LNCAP (cell line): ENCODE results near the gene ITGA7.

Source experiments
- TF ChIP-seq, protein P1 (sequence below): fragments of 450-650 bp; IDR thresholded peaks from 2 replicates; pipeline ENCODE4 v1.5.1; 2017; ENCODE audit warnings: mild to moderate bottlenecking

Gene ITGA7, protein sequence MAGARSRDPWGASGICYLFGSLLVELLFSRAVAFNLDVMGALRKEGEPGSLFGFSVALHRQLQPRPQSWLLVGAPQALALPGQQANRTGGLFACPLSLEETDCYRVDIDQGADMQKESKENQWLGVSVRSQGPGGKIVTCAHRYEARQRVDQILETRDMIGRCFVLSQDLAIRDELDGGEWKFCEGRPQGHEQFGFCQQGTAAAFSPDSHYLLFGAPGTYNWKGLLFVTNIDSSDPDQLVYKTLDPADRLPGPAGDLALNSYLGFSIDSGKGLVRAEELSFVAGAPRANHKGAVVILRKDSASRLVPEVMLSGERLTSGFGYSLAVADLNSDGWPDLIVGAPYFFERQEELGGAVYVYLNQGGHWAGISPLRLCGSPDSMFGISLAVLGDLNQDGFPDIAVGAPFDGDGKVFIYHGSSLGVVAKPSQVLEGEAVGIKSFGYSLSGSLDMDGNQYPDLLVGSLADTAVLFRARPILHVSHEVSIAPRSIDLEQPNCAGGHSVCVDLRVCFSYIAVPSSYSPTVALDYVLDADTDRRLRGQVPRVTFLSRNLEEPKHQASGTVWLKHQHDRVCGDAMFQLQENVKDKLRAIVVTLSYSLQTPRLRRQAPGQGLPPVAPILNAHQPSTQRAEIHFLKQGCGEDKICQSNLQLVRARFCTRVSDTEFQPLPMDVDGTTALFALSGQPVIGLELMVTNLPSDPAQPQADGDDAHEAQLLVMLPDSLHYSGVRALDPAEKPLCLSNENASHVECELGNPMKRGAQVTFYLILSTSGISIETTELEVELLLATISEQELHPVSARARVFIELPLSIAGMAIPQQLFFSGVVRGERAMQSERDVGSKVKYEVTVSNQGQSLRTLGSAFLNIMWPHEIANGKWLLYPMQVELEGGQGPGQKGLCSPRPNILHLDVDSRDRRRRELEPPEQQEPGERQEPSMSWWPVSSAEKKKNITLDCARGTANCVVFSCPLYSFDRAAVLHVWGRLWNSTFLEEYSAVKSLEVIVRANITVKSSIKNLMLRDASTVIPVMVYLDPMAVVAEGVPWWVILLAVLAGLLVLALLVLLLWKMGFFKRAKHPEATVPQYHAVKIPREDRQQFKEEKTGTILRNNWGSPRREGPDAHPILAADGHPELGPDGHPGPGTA

DNA sequence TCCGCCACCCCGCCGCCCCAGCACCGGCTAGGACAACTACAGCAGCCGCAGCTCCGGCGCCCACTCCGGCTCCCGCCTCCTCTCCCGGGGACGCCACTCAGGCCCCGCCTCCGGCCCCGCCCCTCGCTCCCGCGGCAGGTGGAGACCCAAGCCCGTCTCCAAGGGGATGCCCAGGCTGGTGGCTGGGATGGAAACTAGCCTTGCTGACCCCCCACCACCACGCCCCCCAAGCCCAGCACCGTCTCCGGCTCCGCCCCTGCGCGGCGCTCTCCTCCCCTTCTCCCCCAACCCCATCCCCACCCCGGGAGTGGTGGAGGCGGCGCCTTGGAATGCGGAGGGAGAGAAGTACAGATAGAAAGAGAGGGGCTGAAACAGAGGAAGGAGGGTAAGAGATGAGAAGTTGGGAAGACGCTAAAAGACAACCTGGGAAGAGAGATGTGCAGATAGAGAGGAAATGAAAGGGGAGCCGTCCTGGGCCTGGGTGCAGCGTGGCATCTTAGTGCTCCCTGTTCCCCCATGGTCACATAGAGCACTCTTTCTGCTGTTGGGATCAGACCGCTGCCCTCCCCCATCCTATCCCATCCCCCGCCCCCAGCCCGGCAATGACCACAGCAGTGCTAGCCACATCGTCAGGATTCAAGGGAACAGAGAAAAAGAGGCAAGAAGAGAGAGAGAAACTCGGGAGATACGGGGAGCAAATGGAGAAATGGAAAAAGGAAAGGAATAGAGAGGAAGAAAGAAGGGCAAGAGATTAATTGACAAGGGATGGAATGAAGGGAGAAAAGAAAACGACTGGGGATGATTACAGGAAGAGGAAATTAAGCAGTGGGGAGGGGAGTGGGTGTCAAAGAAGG is at the start of gene ITGA7:
Gene ITGA7, minus strand, starts transcription at position 64 of the 854 bp plus-strand sequence. CDS start 222 bp downstream, outside the sequence.
- TF ChIP-seq, protein P1, sequence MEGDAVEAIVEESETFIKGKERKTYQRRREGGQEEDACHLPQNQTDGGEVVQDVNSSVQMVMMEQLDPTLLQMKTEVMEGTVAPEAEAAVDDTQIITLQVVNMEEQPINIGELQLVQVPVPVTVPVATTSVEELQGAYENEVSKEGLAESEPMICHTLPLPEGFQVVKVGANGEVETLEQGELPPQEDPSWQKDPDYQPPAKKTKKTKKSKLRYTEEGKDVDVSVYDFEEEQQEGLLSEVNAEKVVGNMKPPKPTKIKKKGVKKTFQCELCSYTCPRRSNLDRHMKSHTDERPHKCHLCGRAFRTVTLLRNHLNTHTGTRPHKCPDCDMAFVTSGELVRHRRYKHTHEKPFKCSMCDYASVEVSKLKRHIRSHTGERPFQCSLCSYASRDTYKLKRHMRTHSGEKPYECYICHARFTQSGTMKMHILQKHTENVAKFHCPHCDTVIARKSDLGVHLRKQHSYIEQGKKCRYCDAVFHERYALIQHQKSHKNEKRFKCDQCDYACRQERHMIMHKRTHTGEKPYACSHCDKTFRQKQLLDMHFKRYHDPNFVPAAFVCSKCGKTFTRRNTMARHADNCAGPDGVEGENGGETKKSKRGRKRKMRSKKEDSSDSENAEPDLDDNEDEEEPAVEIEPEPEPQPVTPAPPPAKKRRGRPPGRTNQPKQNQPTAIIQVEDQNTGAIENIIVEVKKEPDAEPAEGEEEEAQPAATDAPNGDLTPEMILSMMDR = no peak

DNA sequence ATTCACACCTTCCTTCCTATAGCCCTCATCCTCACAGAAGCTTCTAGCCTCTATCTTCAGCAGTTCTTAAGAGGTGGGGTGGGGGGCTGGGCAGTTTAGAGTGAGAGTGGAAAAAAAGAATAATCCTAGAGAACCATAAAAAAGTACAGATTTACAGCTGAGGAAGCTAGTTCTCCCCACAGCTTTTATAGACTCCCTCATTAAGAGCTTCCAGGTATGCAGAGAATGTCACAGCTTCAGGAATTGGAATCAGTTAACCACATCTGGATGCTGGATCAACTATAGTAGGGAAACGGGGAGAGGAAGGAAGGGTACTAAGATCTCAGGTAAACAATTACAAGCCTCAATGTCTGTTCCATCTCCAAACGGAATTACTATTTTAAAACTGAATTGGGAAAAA is 47.5 kb upstream of the ITGA7 start:
- TF ChIP-seq, protein P1 = no peak

DNA sequence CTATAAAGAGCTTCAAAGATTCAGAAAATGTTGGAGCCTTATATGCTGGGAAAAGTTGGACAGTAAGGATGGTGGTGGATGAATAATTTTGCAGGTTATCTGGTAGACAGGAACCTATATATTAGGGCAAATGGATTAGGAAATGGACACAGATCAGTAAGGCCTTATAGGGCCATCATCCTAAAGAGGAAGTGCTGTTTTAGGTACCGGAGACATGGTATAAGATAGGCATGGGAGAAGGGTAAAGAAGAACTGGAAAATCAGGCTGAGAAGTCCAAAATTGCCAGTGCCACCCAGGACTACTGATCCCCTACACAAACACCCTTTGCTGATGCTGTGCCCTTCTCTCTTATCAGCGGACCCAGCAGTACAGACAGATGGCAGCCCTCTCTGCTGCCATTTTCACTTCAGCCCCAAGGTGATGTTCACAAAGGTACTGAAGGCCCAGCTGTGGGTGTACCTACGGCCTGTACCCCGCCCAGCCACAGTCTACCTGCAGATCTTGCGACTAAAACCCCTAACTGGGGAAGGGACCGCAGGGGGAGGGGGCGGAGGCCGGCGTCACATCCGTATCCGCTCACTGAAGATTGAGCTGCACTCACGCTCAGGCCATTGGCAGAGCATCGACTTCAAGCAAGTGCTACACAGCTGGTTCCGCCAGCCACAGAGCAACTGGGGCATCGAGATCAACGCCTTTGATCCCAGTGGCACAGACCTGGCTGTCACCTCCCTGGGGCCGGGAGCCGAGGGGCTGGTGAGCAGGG is 40.7 kb upstream of the ITGA7 start:
- TF ChIP-seq, protein P1 = no peak

DNA sequence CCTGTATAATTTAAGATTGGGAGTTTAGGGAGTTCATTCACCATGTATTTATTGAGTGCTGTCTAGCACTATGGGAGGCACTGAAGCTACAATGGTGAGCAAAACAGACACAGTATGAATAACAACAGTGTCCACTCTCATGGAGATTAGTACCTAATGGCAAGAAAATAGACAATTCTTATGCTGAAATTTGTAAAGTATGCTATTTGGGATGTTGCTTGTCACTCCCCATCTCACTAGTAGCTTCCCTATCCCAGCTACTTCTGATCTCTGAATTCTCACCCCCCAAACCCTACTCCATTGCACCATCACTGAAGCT is 39.2 kb upstream of the ITGA7 start:
- TF ChIP-seq, protein P1 = no peak

DNA sequence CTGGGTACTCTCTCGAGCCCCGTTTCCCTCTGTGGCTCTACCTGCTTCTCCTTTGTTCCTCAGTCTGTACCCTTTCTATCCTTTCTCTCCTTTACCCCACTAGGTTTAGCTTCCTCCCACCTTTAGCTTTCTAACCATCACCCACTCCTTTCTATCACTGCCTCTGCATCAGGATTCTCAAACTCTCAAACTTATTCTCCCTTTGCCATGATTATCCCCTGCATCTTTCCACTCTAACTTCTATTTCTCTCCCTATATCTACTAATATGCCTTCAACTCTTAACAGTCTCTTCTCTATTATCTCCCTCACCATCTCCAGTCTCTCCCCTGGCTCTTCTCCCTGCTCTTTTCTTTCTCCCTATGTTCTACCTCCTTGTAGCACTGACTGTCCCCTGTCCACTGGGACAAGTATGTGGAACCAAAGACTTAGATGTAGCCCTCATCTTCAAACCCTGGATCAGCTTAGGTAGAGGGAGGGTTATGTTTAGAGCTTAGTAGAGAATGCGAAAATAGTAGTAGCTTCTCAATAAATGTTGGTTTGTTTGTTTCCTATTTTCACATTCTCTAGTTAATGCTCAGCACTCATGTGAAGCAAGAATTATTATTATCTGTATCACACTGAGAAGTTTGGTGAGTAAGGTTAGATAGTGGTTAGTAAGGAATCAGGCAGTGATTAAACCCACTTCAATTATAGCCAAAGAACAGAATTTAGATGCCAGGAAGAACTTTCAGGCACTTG is 38.6 kb upstream of the ITGA7 start:
- TF ChIP-seq, protein P1 = no peak

DNA sequence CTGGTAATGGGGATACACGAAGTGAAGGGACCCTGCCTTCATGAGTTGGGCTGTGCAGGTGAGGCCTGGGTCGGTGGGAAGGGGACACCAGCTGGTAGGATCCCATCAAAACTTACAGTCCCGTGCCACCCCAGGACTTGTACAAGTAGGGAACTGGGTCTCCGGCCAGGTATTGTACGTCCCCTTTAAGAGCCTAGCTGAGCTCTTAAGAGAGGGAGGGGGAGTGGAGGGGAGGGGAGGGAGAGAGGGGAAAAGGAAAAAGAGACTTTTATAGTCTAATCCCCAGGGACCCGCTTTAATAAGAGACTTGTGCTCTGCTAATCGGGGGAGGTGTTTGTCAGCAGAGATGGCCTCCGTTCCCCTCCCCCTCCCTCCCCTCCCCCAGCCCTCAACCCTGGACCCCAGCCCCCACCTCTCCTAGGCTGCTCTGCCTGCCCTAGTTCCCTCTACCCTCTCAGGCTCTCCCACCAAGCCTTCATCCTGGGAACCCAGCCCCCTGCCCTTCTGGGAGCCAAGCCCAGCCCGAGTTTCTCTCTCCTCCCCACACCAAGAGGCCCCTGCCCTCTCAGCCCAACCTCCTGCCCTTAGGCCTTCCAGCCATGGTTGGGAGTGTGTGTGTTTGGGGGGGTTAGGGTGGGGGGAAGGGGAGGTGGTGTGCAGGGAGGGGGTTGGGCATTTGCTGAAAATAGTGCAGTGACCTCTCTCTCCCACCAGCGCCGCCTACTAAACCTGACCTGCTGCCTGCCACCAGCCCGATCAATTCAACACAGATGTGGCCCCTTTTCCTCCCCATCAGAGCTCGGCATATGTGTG is 37.9 kb upstream of the ITGA7 start:
- TF ChIP-seq, protein P1 = no peak
